Esophagus squamous epithelium (tissue), 5 donors: ENCODE results near the gene CHRNA4. TPM values are rescaled to one million over a fixed set of nuclear protein-coding genes. Genes with fewer than 3 reads are reported as not detected.

Experiments
- DNase-seq: peaks from one replicate; lab custom pipeline; 2025; lab: John Stamatoyannopoulos, UW
- H3K27ac ChIP-seq, 4 donors: fragments of 200-600 bp; sonication (generic); one replicate each; pipeline ENCODE4 v1.5.1; 2016 to 2019; ENCODE audit warnings: mild to moderate bottlenecking in 1 of 4
- H3K27me3 ChIP-seq, 4 donors: fragments of 200-600 bp; sonication (generic); 1 replicate in 3 of 4; 2 replicates in 1 of 4; pipeline versions ENCODE4 v1.5.1 to v1.6.0; 2017 to 2021; ENCODE audit warnings: antibody characterized with exemption in 1 of 4
- H3K36me3 ChIP-seq, 3 donors: fragments of 200-600 bp; sonication (generic); one replicate each; pipeline ENCODE4 v1.5.1; 2016 to 2019
- H3K4me1 ChIP-seq, 3 donors: fragments of 200-600 bp; sonication (generic); one replicate each; pipeline ENCODE4 v1.5.1; 2017 to 2019
- H3K4me3 ChIP-seq, 4 donors: fragments of 200-600 bp; sonication (generic); 1 replicate in 3 of 4; 2 replicates in 1 of 4; pipeline ENCODE4 v1.5.1; 2016 to 2019; ENCODE audit warnings: mild to moderate bottlenecking in 2 of 4, moderate library complexity in 1 of 4
- H3K9me3 ChIP-seq, 3 donors: fragments of 200-600 bp; sonication (generic); one replicate each; pipeline ENCODE4 v1.5.1; 2016 to 2019
- POLR2A ChIP-seq, 4 donors: fragments of 450-650 bp; IDR thresholded peaks; one replicate each; pipeline ENCODE4 v1.6.1; 2017; ENCODE audit warnings: antibody characterized with exemption in 4 of 4, mild to moderate bottlenecking in 4 of 4, moderate library complexity in 3 of 4
- WGBS, 2 donors: methylation state at CpG; one replicate each; pipeline ENCODE4 v1.1.5; 2018; 5-methylcytosine and 5-hydroxymethylcytosine counted together
- intact Hi-C: fragments of 100-400 bp; cut with DNase I; formaldehyde crosslinking; loops from one replicate; pipeline ENCODE4 v1.15.0; 2022
- total RNA-seq, 4 donors: library from RNA; depleted of rRNA; stranded (reverse); fragments of >200 nt; gene quantifications; one replicate each; pipeline ENCODE4 v1.1.0, GENCODE V29; 2016
- TF ChIP-seq, protein P1 (sequence below), 6 experiments: fragments of 450-650 bp in 4 of 6; fragments of 200-600 bp in 2 of 6; sonication (generic) in 2 of 6; IDR thresholded peaks; one replicate each; pipeline ENCODE4 v1.5.1; 2016 to 2019; ENCODE audit warnings: antibody characterized with exemption in 6 of 6, mild to moderate bottlenecking in 4 of 6, moderate library complexity in 4 of 6
- donor health status: DM: yes; HTN: yes; CAD: no.

Gene CHRNA4
- total RNA-seq, 4 donors from 2014 or later = not detected

DNA sequence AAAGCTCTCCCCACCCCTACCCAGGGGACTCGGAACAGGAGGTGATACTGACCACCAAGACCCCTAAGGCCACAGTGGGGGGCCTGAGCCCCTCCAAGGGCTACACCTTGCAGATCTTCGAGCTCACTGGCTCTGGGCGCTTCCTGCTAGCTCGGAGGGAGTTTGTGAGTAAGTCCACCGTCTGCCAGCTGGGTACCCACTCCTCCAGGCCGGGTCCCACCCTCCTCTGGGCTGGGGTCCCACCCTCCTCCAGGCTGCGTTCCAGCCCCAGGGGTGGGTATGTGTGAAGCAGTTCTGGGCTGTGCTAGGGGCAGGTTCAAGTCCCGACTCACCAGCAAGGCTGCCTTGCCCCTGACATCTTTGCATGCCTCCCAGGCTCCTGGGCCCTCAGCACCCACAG is 55.8 kb downstream of the CHRNA4 start:
- Histone ChIP-seq H3K36me3 (no peaks in the 10 kb centered on the region), H3K4me1 (peaks cover 0 to 7% (median 0%) of the 10 kb centered on the region in 3 donors), H3K9me3 (peaks cover 0 to 12% (median 9%) of the 10 kb centered on the region in 3 donors), H3K27me3 (peaks cover 0 to 84% (median 3%) of the 10 kb centered on the region in 4 donors), H3K4me3 (no peak overlapping the region), H3K27ac (no peak overlapping the region)
- DNase-seq = no peak
- TF ChIP-seq POLR2A (IDR thresholded peaks at IDR 0.05) = no peak
- TF ChIP-seq, protein P1, sequence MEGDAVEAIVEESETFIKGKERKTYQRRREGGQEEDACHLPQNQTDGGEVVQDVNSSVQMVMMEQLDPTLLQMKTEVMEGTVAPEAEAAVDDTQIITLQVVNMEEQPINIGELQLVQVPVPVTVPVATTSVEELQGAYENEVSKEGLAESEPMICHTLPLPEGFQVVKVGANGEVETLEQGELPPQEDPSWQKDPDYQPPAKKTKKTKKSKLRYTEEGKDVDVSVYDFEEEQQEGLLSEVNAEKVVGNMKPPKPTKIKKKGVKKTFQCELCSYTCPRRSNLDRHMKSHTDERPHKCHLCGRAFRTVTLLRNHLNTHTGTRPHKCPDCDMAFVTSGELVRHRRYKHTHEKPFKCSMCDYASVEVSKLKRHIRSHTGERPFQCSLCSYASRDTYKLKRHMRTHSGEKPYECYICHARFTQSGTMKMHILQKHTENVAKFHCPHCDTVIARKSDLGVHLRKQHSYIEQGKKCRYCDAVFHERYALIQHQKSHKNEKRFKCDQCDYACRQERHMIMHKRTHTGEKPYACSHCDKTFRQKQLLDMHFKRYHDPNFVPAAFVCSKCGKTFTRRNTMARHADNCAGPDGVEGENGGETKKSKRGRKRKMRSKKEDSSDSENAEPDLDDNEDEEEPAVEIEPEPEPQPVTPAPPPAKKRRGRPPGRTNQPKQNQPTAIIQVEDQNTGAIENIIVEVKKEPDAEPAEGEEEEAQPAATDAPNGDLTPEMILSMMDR (IDR thresholded peaks at IDR 0.05) = no peak
- intact Hi-C loops = no loop called here
- WGBS, 2 donors = 55% methylated on average over 4 of the region's 8 CpGs; no CpG with 5 or more reads in 1 of the 2 donors

- intact Hi-C loops = no loop called here
- TF ChIP-seq, protein P1 (IDR thresholded peaks at IDR 0.05) = no peak
- no peak for TF ChIP-seq POLR2A (IDR thresholded peaks at IDR 0.05)
- no peaks in the 10 kb centered on the region for H3K36me3 ChIP-seq
- H3K9me3 ChIP-seq = peaks cover 0 to 12% (median 9%) of the 10 kb centered on the region in 3 donors
- no peak overlapping the region for H3K4me3 ChIP-seq
- no peak overlapping the region for H3K27ac ChIP-seq
- DNase-seq = no peak
- peaks cover 0 to 84% (median 0%) of the 10 kb centered on the region in 4 donors for H3K27me3 ChIP-seq
- no peaks in the 10 kb centered on the region for H3K4me1 ChIP-seq
- WGBS, 2 donors = 52 to 54% methylated on average over 5 of the region's 5 CpGs
Measured at GRCh38 chr20:63303095-63303666, 58.0 kb downstream of the CHRNA4 start.

GRCh38 chr20:63301671-63302070 is 59.5 kb downstream of the CHRNA4 start:
- H3K4me1 ChIP-seq = no peaks in the 10 kb centered on the region
- DNase-seq = no peak
- TF ChIP-seq POLR2A (IDR thresholded peaks at IDR 0.05) = no peak
- TF ChIP-seq, protein P1 (IDR thresholded peaks at IDR 0.05) = no peak
- H3K27me3 ChIP-seq = peaks cover 0 to 84% (median 8%) of the 10 kb centered on the region in 4 donors
- H3K9me3 ChIP-seq = peaks cover 0 to 12% (median 9%) of the 10 kb centered on the region in 3 donors
- H3K36me3 ChIP-seq = no peaks in the 10 kb centered on the region
- intact Hi-C loops = no loop called here
- H3K4me3 ChIP-seq = no peak overlapping the region
- WGBS, 2 donors = 89 to 100% methylated on average over 1 of the region's 1 CpG
- no peak overlapping the region for H3K27ac ChIP-seq

DNA sequence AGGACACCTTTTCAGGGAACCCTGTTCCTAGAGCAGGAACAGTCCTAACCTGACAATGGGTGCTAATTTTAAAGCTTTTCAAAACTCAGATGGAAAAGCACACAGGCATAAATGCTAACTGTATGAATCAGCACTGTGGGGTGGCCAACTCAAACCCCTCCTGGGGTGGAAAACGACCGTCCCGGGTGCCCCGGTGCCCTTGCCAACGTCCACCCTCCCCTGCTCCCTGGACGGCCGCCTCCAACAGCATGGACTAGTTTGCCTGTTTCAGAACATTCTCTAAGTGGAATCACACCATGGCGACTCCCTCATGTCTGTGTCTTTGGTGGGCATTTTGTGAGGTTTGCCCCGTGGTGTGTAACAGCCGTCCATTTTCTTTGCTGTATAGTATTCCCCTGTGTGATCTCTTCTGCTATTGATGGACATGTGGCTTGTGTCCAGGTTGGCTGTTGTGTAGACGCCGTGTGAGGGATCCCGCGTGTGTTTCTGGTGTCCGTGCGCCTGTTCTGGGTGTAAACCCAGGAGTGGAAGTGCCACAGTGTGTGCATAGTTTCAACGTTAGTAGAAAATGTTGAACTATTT is 62.3 kb downstream of the CHRNA4 start:
- Histone ChIP-seq H3K9me3 (peaks cover 0 to 12% (median 9%) of the 10 kb centered on the region in 3 donors), H3K27me3 (peaks cover 0 to 90% (median 11%) of the 10 kb centered on the region in 4 donors), H3K36me3 (no peaks in the 10 kb centered on the region), H3K27ac (no peak overlapping the region), H3K4me1 (no peaks in the 10 kb centered on the region), H3K4me3 (no peak overlapping the region)
- intact Hi-C loops = no loop called here
- WGBS, 2 donors = 82 to 88% methylated on average over 10 to 17 of the region's 17 CpGs
- no peak for DNase-seq
- TF ChIP-seq, protein P1 (IDR thresholded peaks at IDR 0.05) = no peak
- TF ChIP-seq POLR2A (IDR thresholded peaks at IDR 0.05) = no peak

DNA sequence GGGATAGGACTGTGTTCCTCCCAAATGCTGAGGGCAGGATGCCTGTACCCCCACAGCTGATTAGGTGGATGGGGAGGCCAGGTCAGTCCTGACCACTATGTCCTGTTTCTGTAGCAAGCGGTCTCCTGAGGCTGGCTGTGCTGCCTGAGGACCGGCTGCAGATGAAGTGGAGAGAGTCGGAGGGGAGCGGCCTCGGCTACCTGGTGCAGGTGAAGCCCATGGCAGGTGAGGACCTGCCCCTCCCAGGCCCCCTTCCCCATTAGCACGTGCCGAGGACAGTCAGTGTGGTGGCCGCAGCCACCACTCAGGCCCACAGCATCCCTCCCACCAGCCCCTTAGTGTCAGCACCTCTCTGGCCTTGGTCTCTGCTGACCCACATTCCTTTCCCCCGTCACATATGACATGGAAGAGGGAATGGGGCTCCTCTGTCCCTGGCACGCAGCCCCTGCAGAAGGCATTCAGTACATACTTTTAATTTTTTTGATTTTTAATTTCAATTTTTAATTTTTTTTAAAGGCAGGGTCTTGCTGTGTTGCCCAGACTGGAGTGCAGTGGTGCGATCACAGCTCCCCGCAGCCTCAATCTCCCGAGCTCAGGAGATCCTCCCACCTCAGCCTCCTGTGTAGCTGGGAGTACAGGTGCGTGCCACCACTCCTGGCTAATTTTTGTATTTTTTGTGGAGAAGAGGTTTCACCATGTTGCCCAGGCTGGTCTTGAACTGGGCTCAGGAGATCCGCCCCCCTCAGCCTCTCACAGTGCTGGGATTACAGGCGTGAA is 63.2 kb downstream of the CHRNA4 start:
- TF ChIP-seq, protein P1 (IDR thresholded peaks at IDR 0.05) = no peak
- no peak for TF ChIP-seq POLR2A (IDR thresholded peaks at IDR 0.05)
- Histone ChIP-seq H3K4me3 (no peak overlapping the region), H3K36me3 (no peaks in the 10 kb centered on the region), H3K4me1 (no peaks in the 10 kb centered on the region), H3K27me3 (peaks cover 0 to 93% (median 11%) of the 10 kb centered on the region in 4 donors), H3K27ac (no peak overlapping the region), H3K9me3 (peaks cover 0 to 12% (median 9%) of the 10 kb centered on the region in 3 donors)
- WGBS, 2 donors = 74 to 76% methylated on average over 11 to 13 of the region's 16 CpGs
- intact Hi-C loops = no loop called here
- no peak for DNase-seq
